Liver (tissue), 9 donors: ENCODE measurements around the gene YTHDF1. TPM values are rescaled to one million over a fixed set of nuclear protein-coding genes. Genes with fewer than 3 reads are reported as not detected.

Source experiments
- DNase-seq: peaks from one replicate; pipeline ENCODE4 v3.0.0-alpha.2; 2017; ENCODE audit warnings: low spot score
- H3K27ac ChIP-seq, 2 donors: one replicate each; pipeline ENCODE4 v1.7.0; 2013; ENCODE audit warnings: inconsistent platforms in 2 of 2, low read length in 2 of 2, control low read depth in 1 of 2, low read depth in 1 of 2, mild to moderate bottlenecking in 1 of 2
- H3K27me3 ChIP-seq, 4 donors: one replicate each; pipeline versions ENCODE4 v1.6.1 to v1.7.0; 2013; ENCODE audit warnings: low read length in 3 of 4, inconsistent platforms in 1 of 4, mild to moderate bottlenecking in 1 of 4, moderate library complexity in 1 of 4; ENCODE audit not compliant: control insufficient read depth in 4 of 4, insufficient read depth in 4 of 4
- H3K36me3 ChIP-seq, 4 donors: one replicate each; pipeline versions ENCODE4 v1.6.1 to v1.7.0; 2013; ENCODE audit warnings: low read length in 3 of 4, mild to moderate bottlenecking in 3 of 4, low read depth in 1 of 4, moderate library complexity in 1 of 4; ENCODE audit not compliant: control insufficient read depth in 4 of 4, insufficient read depth in 3 of 4
- H3K4me1 ChIP-seq, 4 donors: one replicate each; pipeline versions ENCODE4 v1.6.1 to v1.7.0; 2013; ENCODE audit warnings: low read length in 3 of 4, mild to moderate bottlenecking in 3 of 4, moderate library complexity in 1 of 4; ENCODE audit not compliant: control insufficient read depth in 4 of 4, insufficient read depth in 4 of 4
- H3K4me3 ChIP-seq, 3 donors: one replicate each; pipeline versions ENCODE4 v1.6.1 to v1.7.0; 2013; ENCODE audit warnings: low read length in 3 of 3, control low read depth in 1 of 3, low read depth in 1 of 3, mild to moderate bottlenecking in 1 of 3
- H3K9ac ChIP-seq, 2 donors: one replicate each; pipeline ENCODE4 v1.7.0; 2013; ENCODE audit warnings: low read length in 2 of 2, mild to moderate bottlenecking in 2 of 2, moderate library complexity in 2 of 2, control low read depth in 1 of 2, low read depth in 1 of 2
- H3K9me3 ChIP-seq, 4 donors: one replicate each; pipeline versions ENCODE4 v1.6.1 to v1.7.0; 2013; ENCODE audit warnings: low read length in 3 of 4; ENCODE audit not compliant: control insufficient read depth in 4 of 4
- ATF3 ChIP-seq: IDR thresholded peaks from 2 replicates; pipeline ENCODE4 v1.6.1; 2016; ENCODE audit warnings: antibody characterized with exemption
- CTCF ChIP-seq: fragments of 150-350 bp; IDR thresholded peaks from 2 replicates; pipeline ENCODE4 v1.5.1; 2017; ENCODE audit warnings: improper control_type of control experiment, low read depth, low read length; ENCODE audit not compliant: missing input control
- EGR1 ChIP-seq, 2 donors: IDR thresholded peaks; 2 replicates each; pipeline ENCODE4 v1.6.1; 2016 to 2018; ENCODE audit warnings: antibody characterized with exemption in 2 of 2, low read depth in 2 of 2
- FOXA1 ChIP-seq: IDR thresholded peaks from 2 replicates; pipeline ENCODE4 v1.6.1; 2016; ENCODE audit warnings: antibody characterized with exemption
- FOXA2 ChIP-seq: IDR thresholded peaks from 2 replicates; pipeline ENCODE4 v1.6.1; 2016; ENCODE audit warnings: antibody characterized with exemption
- GABPA ChIP-seq, 2 donors: IDR thresholded peaks in 1 of 2; conservative IDR thresholded peaks in 1 of 2; 2 replicates each; pipeline ENCODE4 v1.6.1; 2016; ENCODE audit warnings: antibody characterized with exemption in 2 of 2, mild to moderate bottlenecking in 1 of 2, moderate library complexity in 1 of 2
- HNF4A ChIP-seq, 2 donors: conservative IDR thresholded peaks; 2 replicates each; pipeline ENCODE4 v1.6.1; 2016; ENCODE audit warnings: antibody characterized with exemption in 2 of 2, mild to moderate bottlenecking in 2 of 2
- HNF4G ChIP-seq: IDR thresholded peaks from 2 replicates; pipeline ENCODE4 v1.6.1; 2016; ENCODE audit warnings: antibody characterized with exemption
- JUND ChIP-seq, 2 donors: IDR thresholded peaks; 2 replicates each; pipeline ENCODE4 v1.6.1; 2016; ENCODE audit warnings: antibody characterized with exemption in 2 of 2
- MAX ChIP-seq: IDR thresholded peaks from 2 replicates; pipeline ENCODE4 v1.6.1; 2016; ENCODE audit warnings: antibody characterized with exemption
- NR2F2 ChIP-seq: IDR thresholded peaks from 2 replicates; pipeline ENCODE4 v1.6.1; 2016; ENCODE audit warnings: antibody characterized with exemption
- RAD21 ChIP-seq, 2 donors: IDR thresholded peaks; 2 replicates each; pipeline ENCODE4 v1.6.1; 2016; ENCODE audit warnings: antibody characterized with exemption in 2 of 2, mild to moderate bottlenecking in 2 of 2
- REST ChIP-seq: IDR thresholded peaks from 2 replicates; pipeline ENCODE4 v1.6.1; 2016; ENCODE audit warnings: antibody characterized with exemption, mild to moderate bottlenecking
- RXRA ChIP-seq, 2 donors: IDR thresholded peaks; 2 replicates each; pipeline ENCODE4 v1.6.1; 2017 to 2018; ENCODE audit warnings: antibody characterized with exemption in 2 of 2, mild to moderate bottlenecking in 1 of 2
- SP1 ChIP-seq: IDR thresholded peaks from 2 replicates; pipeline ENCODE4 v1.6.1; 2018; ENCODE audit warnings: antibody characterized with exemption, mild to moderate bottlenecking
- TAF1 ChIP-seq: conservative IDR thresholded peaks from 2 replicates; pipeline ENCODE4 v1.6.1; 2016; ENCODE audit warnings: antibody characterized with exemption, mild to moderate bottlenecking
- YY1 ChIP-seq: IDR thresholded peaks from 2 replicates; pipeline ENCODE4 v1.6.1; 2016; ENCODE audit warnings: antibody characterized with exemption, mild to moderate bottlenecking
- ZBTB33 ChIP-seq: IDR thresholded peaks from 2 replicates; pipeline ENCODE4 v1.6.1; 2016; ENCODE audit warnings: antibody characterized with exemption
- WGBS: extraction: QIAGEN DNeasy Blood & Tissue Kit; methylation state at CpG from one replicate; pipeline ENCODE4 v1.1.7; 2013; 5-methylcytosine and 5-hydroxymethylcytosine counted together
- polyA plus RNA-seq, 2 donors: library from polyadenylated mRNA; stranded (reverse) in 1 of 2; unstranded in 1 of 2; fragments of 200-250 nt in 1 of 2; fragments of >200 nt in 1 of 2; fragmentation: Nextera tagmentation in 1 of 2; extraction: Ambion mirVana in 1 of 2; gene quantifications; one replicate each; pipeline versions ENCODE4 v1.2.1 to v1.2.3, GENCODE V29; 2013 to 2015
- total RNA-seq, 2 donors: library from RNA; depleted of rRNA; stranded (reverse); fragments of >200 nt; gene quantifications; one replicate each; pipeline ENCODE4 v1.2.3, GENCODE V29; 2014
- donor health status: healthy.
- donor health status: healthy.
- donor health status: healthy.
- donor health status: healthy.
- donor health status: healthy.

YTHDF1 gene
- total and polyA plus RNA-seq, 4 donors: 6.8 to 19.5 (median 14.9) TPM

GRCh38 chr20:63212792-63213191 is 3.1 kb downstream of the YTHDF1 start:
- DNase-seq: no peak
- TF ChIP-seq SP1 (no peak), REST (no peak), TAF1 (no peak), HNF4G (no peak), CTCF (no peak), ATF3 (no peak), YY1 (no peak), EGR1 (IDR thresholded peaks at IDR 0.05; ENCODE audit: low read depth in 2 of 2) (no peak), RXRA (IDR thresholded peaks at IDR 0.05) (no peak), JUND (IDR thresholded peaks at IDR 0.05) (no peak), NR2F2 (no peak), FOXA2 (no peak), GABPA (IDR thresholded peaks at IDR 0.05 in 1 of 2, conservative IDR thresholded peaks at IDR 0.05 in 1 of 2) (no peak), MAX (no peak), RAD21 (IDR thresholded peaks at IDR 0.05) (no peak), FOXA1 (no peak), HNF4A (conservative IDR thresholded peaks at IDR 0.05) (no peak), ZBTB33 (no peak)
- Histone ChIP-seq H3K9ac (no peak overlapping the region), H3K4me3 (no peak overlapping the region), H3K9me3 (no peaks in the 10 kb centered on the region), H3K27ac (no peak overlapping the region), H3K27me3 (no peaks in the 10 kb centered on the region), H3K4me1 (peaks cover 6 to 32% (median 25%) of the 10 kb centered on the region in 4 donors), H3K36me3 (peaks cover 5 to 47% (median 30%) of the 10 kb centered on the region in 4 donors)
- 94% methylated on average over 5 of the region's 5 CpGs for WGBS
